Measurements from ENCODE around the gene SPC24.
"Not testable (repeated sequence)": the region's sequence is repeated elsewhere in the genome, so short reads cannot be mapped to it uniquely, and the experiment has no call there.

Gene SPC24

DNA sequence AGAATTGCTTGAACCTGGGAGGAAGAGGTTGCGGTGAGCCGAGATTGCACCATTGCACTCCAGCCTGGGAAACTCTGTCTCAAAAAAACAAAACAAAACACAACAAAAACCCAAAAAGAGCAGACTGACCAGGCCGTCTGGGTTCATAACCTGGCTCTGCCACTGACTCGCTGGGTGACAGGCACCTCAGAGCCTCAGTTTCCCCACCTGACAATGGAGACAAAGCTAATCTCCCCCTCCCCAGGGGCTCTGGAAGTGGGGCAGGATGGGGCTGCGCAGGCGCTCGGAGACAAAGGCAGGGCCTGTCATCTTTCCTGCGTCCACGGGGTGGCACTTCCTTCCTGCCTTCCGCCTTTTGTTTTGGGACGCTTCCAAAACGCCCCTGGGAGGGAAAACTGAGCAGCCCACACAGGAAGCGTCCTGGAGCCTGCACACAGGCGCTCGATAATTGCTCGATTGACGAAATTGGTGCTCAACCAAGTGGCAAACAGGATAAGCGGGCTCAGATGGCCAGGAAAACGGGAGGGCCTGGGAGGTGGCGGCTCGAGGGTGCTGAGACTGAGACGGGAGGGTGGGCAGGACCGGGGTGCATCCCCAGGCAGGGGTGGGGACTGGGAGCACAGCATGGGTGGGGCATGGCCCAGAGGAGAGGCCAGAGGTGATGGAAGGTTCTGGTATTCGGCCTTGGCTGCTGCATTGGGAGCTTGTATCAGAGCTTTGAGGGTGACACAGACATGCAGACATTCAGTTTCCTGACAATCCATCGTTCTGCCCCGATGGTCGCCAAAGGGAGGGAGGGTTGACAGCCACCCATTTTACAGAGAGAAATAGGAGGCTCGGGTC lies 17.8 kb downstream of the SPC24 start:
- peak; percentile 80 for DNase-seq (ENCODE audit: low read depth)
- TF ChIP-seq, protein P1, sequence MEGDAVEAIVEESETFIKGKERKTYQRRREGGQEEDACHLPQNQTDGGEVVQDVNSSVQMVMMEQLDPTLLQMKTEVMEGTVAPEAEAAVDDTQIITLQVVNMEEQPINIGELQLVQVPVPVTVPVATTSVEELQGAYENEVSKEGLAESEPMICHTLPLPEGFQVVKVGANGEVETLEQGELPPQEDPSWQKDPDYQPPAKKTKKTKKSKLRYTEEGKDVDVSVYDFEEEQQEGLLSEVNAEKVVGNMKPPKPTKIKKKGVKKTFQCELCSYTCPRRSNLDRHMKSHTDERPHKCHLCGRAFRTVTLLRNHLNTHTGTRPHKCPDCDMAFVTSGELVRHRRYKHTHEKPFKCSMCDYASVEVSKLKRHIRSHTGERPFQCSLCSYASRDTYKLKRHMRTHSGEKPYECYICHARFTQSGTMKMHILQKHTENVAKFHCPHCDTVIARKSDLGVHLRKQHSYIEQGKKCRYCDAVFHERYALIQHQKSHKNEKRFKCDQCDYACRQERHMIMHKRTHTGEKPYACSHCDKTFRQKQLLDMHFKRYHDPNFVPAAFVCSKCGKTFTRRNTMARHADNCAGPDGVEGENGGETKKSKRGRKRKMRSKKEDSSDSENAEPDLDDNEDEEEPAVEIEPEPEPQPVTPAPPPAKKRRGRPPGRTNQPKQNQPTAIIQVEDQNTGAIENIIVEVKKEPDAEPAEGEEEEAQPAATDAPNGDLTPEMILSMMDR (IDR thresholded peaks at IDR 0.05; ENCODE audit: control insufficient read depth, insufficient read depth, low read depth, low read length, missing control alignments): peak; percentile 84
- H3K4me3 ChIP-seq (ENCODE audit: control insufficient read depth, low read depth, low read length): peak overlapping the region; percentile 17

DNA sequence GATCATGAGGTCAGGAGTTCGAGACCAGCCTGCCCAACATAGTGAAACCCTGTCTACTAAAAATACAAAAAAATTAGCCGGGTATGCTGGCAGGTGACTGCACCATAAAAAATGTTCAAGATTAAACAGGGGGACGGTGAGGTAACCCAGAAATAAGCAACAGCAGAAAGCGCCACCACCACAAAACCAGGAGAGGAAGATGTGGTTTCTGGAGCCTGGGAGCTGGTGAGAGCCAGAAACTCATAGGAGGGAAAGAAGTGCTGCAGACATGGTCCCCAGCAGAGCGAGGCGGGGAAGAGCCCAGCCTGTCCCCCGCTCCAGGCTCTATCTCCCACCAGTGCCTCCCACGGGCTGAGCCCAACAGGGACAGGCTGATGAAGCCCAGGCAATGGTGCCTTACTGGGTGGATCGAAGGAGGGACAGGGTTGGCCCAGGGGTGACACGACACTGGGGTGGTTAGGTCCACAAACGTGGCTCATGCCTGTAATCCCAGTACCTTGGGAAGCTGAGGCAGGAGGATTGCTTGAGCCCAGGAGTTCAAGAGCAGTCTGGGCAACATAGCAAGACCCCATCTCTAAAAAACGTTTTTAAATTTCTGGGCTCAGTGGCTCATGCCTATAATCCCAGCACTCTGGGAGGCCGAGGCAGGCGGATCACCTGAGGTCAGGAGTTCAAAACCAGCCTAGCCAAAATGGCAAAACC lies 19.0 kb downstream of the SPC24 start:
- no peak overlapping the region for H3K4me3 ChIP-seq (ENCODE audit: control insufficient read depth, low read depth, low read length)
- TF ChIP-seq, protein P1 (IDR thresholded peaks at IDR 0.05; ENCODE audit: control insufficient read depth, insufficient read depth, low read depth, low read length, missing control alignments): no peak
- DNase-seq (ENCODE audit: low read depth): no peak

DNA sequence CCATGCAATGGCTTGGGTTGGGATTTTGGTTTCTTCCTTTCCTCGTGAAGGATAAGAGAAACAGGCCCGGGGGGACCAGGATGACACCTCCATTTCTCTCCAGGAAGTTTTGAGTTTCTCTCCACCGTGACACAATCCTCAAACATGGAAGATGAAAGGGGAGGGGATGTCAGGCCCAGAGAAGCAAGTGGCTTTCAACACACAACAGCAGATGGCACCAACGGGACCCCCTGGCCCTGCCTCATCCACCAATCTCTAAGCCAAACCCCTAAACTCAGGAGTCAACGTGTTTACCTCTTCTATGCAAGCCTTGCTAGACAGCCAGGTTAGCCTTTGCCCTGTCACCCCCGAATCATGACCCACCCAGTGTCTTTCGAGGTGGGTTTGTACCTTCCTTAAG lies 24.1 kb downstream of the SPC24 start:
- DNase-seq (ENCODE audit: low read depth): no peak
- no peak overlapping the region for H3K4me3 ChIP-seq (ENCODE audit: control insufficient read depth, low read depth, low read length)
- TF ChIP-seq, protein P1 (IDR thresholded peaks at IDR 0.05; ENCODE audit: control insufficient read depth, insufficient read depth, low read depth, low read length, missing control alignments): no peak

DNA sequence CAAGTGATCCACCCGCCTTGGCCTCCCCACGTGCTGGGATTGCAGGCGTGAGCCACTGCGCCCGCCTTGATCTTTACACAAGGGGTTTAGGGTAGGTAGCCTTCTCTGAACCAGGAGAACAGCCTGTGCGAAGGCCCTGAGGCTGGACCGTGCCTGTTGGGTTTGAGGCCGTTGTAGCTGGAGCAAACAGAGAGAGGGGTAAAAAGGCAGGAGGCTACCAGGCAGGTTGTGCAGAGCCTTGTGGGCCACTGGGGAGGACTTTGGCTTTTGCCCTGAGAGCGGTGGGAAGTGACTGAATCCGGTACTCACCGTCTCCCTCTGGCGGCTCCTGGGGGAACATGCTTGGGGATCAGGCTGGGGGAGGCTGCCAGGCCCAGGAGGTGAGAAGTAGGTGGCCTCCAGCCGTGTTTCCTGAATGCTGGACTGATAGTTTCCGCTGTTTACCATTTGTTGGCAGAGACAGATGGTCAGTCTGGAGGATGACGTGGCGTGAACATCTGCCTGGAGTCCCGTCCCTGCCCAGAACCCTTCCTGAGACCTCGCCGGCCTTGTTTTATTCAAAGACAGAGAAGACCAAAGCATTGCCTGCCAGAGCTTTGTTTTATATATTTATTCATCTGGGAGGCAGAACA lies 24.6 kb downstream of the SPC24 start:
- no peak overlapping the region for H3K4me3 ChIP-seq (ENCODE audit: control insufficient read depth, low read depth, low read length)
- TF ChIP-seq, protein P1 (IDR thresholded peaks at IDR 0.05; ENCODE audit: control insufficient read depth, insufficient read depth, low read depth, low read length, missing control alignments): peak; percentile 94
- DNase-seq (ENCODE audit: low read depth): no peak

DNA sequence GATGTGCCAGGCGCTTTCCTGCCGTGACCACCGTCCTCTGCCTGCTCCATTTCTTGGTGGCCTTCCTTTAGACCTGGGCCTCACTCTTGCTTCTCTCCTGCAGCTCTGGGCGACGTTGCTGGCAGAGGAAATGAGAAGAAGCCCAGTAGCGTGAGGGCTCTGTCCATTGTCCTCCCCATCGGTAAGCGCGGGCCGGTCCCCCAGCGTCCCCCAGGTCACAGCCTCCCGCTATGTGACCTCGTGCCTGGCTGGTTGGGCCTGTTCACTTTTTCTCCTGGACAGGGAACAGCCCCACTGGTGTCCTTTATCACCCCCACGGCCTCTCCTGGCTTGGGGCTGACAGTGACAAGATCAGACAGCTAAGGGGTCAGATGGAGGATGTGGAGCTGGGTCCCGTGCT lies 27.7 kb downstream of the SPC24 start:
- DNase-seq (ENCODE audit: low read depth): no peak
- TF ChIP-seq, protein P1 (IDR thresholded peaks at IDR 0.05; ENCODE audit: control insufficient read depth, insufficient read depth, low read depth, low read length, missing control alignments): no peak
- H3K4me3 ChIP-seq (ENCODE audit: control insufficient read depth, low read depth, low read length): no peak overlapping the region

DNA sequence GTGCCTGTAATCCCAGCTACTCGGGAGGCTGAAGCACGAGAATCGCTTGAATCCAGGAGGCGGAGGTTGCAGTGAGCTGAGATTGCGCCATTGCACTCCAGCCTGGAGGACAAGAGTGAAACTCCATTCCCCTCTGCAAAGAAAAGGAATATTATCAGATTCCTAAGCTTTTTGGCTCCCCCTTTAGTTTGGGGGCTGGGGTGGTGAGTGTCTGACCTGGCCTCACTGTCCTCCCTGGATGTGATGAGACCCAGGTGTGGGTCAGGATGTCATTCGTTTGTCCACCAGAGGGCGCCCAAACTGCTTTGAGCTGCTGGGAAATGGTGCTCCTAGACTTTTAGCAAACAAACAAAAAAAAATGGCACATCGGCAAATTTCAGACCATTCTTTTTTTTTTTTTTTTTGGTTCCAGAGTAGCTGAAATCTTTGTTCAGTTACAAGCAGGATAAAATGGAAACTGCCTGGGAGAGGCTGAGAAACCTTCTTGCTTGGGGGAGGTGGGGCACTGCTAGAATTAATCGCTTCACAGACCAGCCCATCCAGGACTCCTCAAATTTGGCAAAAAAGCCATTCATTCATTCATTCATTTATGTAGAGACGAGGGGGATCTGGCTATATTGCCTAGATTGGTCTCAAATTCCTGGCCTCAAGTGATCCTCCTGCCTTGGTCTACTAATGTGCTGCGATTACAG lies 29.4 kb downstream of the SPC24 start:
- no peak overlapping the region for H3K4me3 ChIP-seq (ENCODE audit: control insufficient read depth, low read depth, low read length)
- TF ChIP-seq, protein P1 (IDR thresholded peaks at IDR 0.05; ENCODE audit: control insufficient read depth, insufficient read depth, low read depth, low read length, missing control alignments): peak; percentile 78
- DNase-seq (ENCODE audit: low read depth): no peak

DNA sequence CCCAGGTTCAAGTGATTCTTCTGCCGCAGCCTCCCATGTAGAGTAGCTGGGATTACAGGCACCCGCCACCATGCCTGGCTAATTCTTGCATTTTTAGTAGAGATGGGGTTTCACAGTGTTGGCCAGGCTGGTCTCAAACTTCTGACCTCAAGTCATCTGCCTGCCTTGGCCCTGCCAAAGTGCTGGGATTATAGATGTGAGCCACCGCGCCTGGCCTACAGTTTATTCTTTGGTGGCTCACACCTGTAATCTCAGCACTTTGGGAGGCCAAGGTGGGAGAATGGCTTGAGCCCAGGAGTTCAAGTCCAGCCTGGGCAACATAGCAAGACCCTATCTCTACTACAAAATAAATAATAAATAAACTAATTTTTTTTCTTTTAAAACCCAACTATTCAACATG lies 31.4 kb downstream of the SPC24 start:
- H3K4me3 ChIP-seq (ENCODE audit: control insufficient read depth, low read depth, low read length): not testable (repeated sequence)

More for the DNA sequence above, 31.4 kb downstream of the SPC24 start:
- DNase-seq (ENCODE audit: low read depth): not testable (repeated sequence)

Measured in AG09309 (cell line).